OCI-LY7 (cell line): ENCODE data around the gene OTOG. TPM values are rescaled to one million over a fixed set of nuclear protein-coding genes. Genes with fewer than 3 reads are reported as not detected.

ENCODE experiments used
- BruUV-seq: library from RNA; stranded (reverse); fragments of 400-500 nt; replicated peaks from 2 replicates; lab custom pipeline; 2021; lab: Mats Ljungman, UMichigan
- CTCF ChIA-PET: fragments of 300-600 bp; sonication (Branson Sonifier 250); formaldehyde crosslinking; loops from one replicate; lab custom pipeline; 2022; ENCODE audit warnings: antibody characterized with exemption; ENCODE audit not compliant: unreplicated experiment; lab: Charles Lee
- POLR2A ChIA-PET: fragments of 300-600 bp; sonication (Branson Sonifier 250); formaldehyde crosslinking; loops from one replicate; lab custom pipeline; 2022; ENCODE audit warnings: antibody characterized with exemption; lab: Charles Lee
- DNase-seq: peaks from one replicate; pipeline ENCODE4 v3.0.0-alpha.2; 2015; ENCODE audit warnings: low spot score
- H2AFZ ChIP-seq: fragments of 200-600 bp; sonication (generic), shearing (Covaris generic); 2 replicates; pipeline ENCODE4 v1.6.1; 2014; ENCODE audit warnings: mild to moderate bottlenecking, antibody characterized with exemption, low read length, moderate library complexity
- H3K27ac ChIP-seq: fragments of 200-600 bp; sonication (generic); 2 replicates; pipeline ENCODE4 v1.5.1; 2014; ENCODE audit warnings: mixed run types, low read depth, mild to moderate bottlenecking, moderate library complexity, low read length, inconsistent platforms; ENCODE audit not compliant: poor library complexity, severe bottlenecking
- H3K36me3 ChIP-seq: fragments of 200-600 bp; sonication (generic); 2 replicates; pipeline ENCODE4 v1.6.1; 2014; ENCODE audit warnings: mild to moderate bottlenecking, antibody characterized with exemption, low read length, moderate library complexity, mixed read lengths; ENCODE audit not compliant: insufficient read depth
- H3K4me1 ChIP-seq: fragments of 200-600 bp; sonication (generic); 2 replicates; pipeline ENCODE4 v1.5.1; 2014; ENCODE audit warnings: mild to moderate bottlenecking, low read length; ENCODE audit not compliant: insufficient read depth, poor library complexity, severe bottlenecking
- H3K4me2 ChIP-seq: fragments of 200-600 bp; sonication (generic); 2 replicates; pipeline ENCODE4 v1.6.1; 2014; ENCODE audit warnings: mild to moderate bottlenecking, low read length
- H3K4me3 ChIP-seq: fragments of 200-600 bp; sonication (generic); 2 replicates; pipeline ENCODE4 v1.5.1; 2014; ENCODE audit warnings: mild to moderate bottlenecking, low read depth, low read length; ENCODE audit not compliant: poor library complexity, severe bottlenecking
- H3K79me2 ChIP-seq: fragments of 200-600 bp; sonication (generic); 2 replicates; pipeline ENCODE4 v1.6.1; 2016; ENCODE audit warnings: low read depth, mild to moderate bottlenecking, low read length, moderate library complexity, mixed read lengths; ENCODE audit not compliant: insufficient read depth
- H3K9me2 ChIP-seq: fragments of 200-600 bp; sonication (generic); 2 replicates; pipeline ENCODE4 v1.6.1; 2016; ENCODE audit warnings: mild to moderate bottlenecking, low read length, mixed read lengths; ENCODE audit not compliant: insufficient read depth
- H3K9me3 ChIP-seq: fragments of 200-600 bp; sonication (generic); 2 replicates; pipeline ENCODE4 v1.6.1; 2014; ENCODE audit warnings: mild to moderate bottlenecking, mixed run types, low read length, mixed read lengths
- H4K20me1 ChIP-seq: fragments of 200-600 bp; sonication (generic); 2 replicates; pipeline ENCODE4 v1.6.1; 2014; ENCODE audit warnings: mild to moderate bottlenecking, antibody characterized with exemption, low read length, moderate library complexity, mixed read lengths; ENCODE audit not compliant: insufficient read depth
- CTCF ChIP-seq: fragments of 200-600 bp; sonication (generic); conservative IDR thresholded peaks from 2 replicates; pipeline ENCODE4 v1.5.1; 2014; ENCODE audit warnings: mild to moderate bottlenecking, antibody characterized with exemption, low read length, moderate library complexity, mixed read lengths
- EZH2phosphoT487 ChIP-seq: fragments of 200-600 bp; sonication (generic); IDR thresholded peaks from 2 replicates; pipeline ENCODE4 v1.6.1; 2018; ENCODE audit warnings: low read depth, borderline replicate concordance, mild to moderate bottlenecking, mixed run types, antibody characterized with exemption, low read length, moderate library complexity, mixed read lengths
- intact Hi-C: fragments of 100-400 bp; cut with micrococcal nuclease; formaldehyde crosslinking; loops from one replicate; pipeline ENCODE4 v1.10.0; 2022; ENCODE audit not compliant: unreplicated experiment
- total RNA-seq, 2 experiments: library from RNA; depleted of rRNA in 1 of 2; stranded (reverse); fragments of >200 nt in 1 of 2; shearing (Covaris generic) in 1 of 2; gene quantifications; 2 replicates each; pipeline ENCODE4 v1.2.3, GENCODE V29; 2014 to 2022

Gene OTOG
- total RNA-seq, 2 experiments from 2014 or later = not detected

- Histone ChIP-seq H4K20me1 (no peaks in the 10 kb centered on the region), H2AFZ (no peak within 1 kb of the TSS), H3K4me2 (no peak within 1 kb of the TSS), H3K79me2 (no peaks in the 10 kb centered on the region), H3K36me3 (no peaks in the 10 kb centered on the region), H3K4me3 (no peak within 1 kb of the TSS), H3K9me2 (no peaks in the 10 kb centered on the region), H3K4me1 (no peaks in the 10 kb centered on the region), H3K27ac (no peak within 1 kb of the TSS), H3K9me3 (no peaks in the 10 kb centered on the region)
- intact Hi-C loops = no loop called here
- TF ChIP-seq CTCF (no peak), EZH2phosphoT487 (no peak)
- ChIA-PET POLR2A (interaction anchor here (0.5 kb wide), 1 partner anchor 240 kb away, joined by 3 read pairs; no protein-coding TSS in a partner anchor), CTCF (no interaction called here)
- DNase-seq = no peak
- BruUV-seq = no TSS peak
Measured at GRCh38 chr11:17544181-17544622, 2.9 kb upstream of the OTOG start, which contains the start of gene USH1C. Gene USH1C, minus strand, starts transcription at chr11:17544416. Its CDS starts 109 bp downstream, at chr11:17544307.

DNA sequence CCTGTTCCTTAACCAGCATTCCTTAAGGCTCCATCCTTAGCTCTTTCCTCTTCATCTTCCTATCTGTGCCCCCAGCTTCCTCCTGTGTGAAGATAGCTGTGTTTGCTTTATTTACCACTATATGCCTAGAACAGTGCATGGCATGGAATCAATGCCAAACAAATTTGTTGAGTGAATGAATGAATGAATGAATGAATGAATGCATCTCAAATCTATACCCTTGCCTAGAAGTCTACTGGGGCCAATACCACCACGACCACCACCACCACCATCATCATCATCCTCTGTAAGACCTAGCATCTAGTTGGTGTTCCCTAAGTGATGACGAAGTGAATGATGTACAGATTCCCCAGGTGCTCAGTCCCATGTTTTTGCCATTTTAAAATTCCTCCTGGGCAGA lies 819 bp upstream of the OTOG start:
- Histone ChIP-seq H3K4me3 (no peak overlapping the region), H2AFZ (no peak overlapping the region), H3K9me3 (no peaks in the 10 kb centered on the region), H3K4me1 (no peaks in the 10 kb centered on the region), H3K9me2 (no peaks in the 10 kb centered on the region), H3K27ac (no peak overlapping the region), H3K79me2 (no peaks in the 10 kb centered on the region), H3K36me3 (no peaks in the 10 kb centered on the region), H3K4me2 (no peak overlapping the region), H4K20me1 (no peaks in the 10 kb centered on the region)
- ChIA-PET CTCF (no interaction called here), POLR2A (no interaction called here)
- intact Hi-C loops = no loop called here
- no TSS peak for BruUV-seq
- no peak for DNase-seq
- no peak for TF ChIP-seq EZH2phosphoT487
- TF ChIP-seq CTCF = no peak

GRCh38 chr11:17547932-17548331 lies 873 bp downstream of the OTOG start:
- no peak overlapping the region for H3K4me2 ChIP-seq
- no peak overlapping the region for H2AFZ ChIP-seq
- POLR2A ChIA-PET = no interaction called here
- no peak for TF ChIP-seq EZH2phosphoT487
- TF ChIP-seq CTCF = no peak
- no peaks in the 10 kb centered on the region for H3K9me2 ChIP-seq
- no peaks in the 10 kb centered on the region for H3K36me3 ChIP-seq
- H3K4me3 ChIP-seq = no peak overlapping the region
- CTCF ChIA-PET = no interaction called here
- no peak overlapping the region for H3K27ac ChIP-seq
- no peaks in the 10 kb centered on the region for H3K79me2 ChIP-seq
- intact Hi-C loops = no loop called here
- DNase-seq = no peak
- H3K9me3 ChIP-seq = no peaks in the 10 kb centered on the region
- BruUV-seq = no TSS peak
- no peaks in the 10 kb centered on the region for H4K20me1 ChIP-seq
- H3K4me1 ChIP-seq = no peaks in the 10 kb centered on the region
